PC-3 (cell line): ENCODE results near the gene DLX2.

Experiments
- CTCF ChIP-seq: fragments of 300-600 bp; sonication (generic); conservative IDR thresholded peaks from 2 replicates; pipeline ENCODE4 v1.5.1; 2017; ENCODE audit warnings: antibody characterized with exemption, low read depth, mild to moderate bottlenecking, low read length
- EZH2 ChIP-seq: fragments of 300-600 bp; sonication (generic); IDR thresholded peaks from one replicate; pipeline ENCODE4 v1.6.1; 2017; ENCODE audit warnings: antibody characterized with exemption, mild to moderate bottlenecking, low read length; ENCODE audit not compliant: unreplicated experiment
- EZH2phosphoT487 ChIP-seq: fragments of 300-600 bp; sonication (generic); IDR thresholded peaks from 2 replicates; pipeline ENCODE4 v1.6.1; 2018; ENCODE audit warnings: mild to moderate bottlenecking, antibody characterized with exemption, low read length, borderline replicate concordance

- no peak for TF ChIP-seq CTCF
- TF ChIP-seq EZH2 = no peak
- no peak for TF ChIP-seq EZH2phosphoT487
These were observed 31.8 kb downstream of the DLX2 start for GRCh38 chr2:172070936-172071335.
